Mononuclear cell (primary cell): ENCODE measurements around the gene ZNF334. TPM values are rescaled to one million over a fixed set of nuclear protein-coding genes. Genes with fewer than 3 reads are reported as not detected.

Experiments used
- H3K27me3 ChIP-seq: 2 replicates; pipeline ENCODE4 v1.6.0; 2011; ENCODE audit warnings: low read length, control low read depth; ENCODE audit not compliant: insufficient read depth
- H3K4me1 ChIP-seq: 2 replicates; pipeline ENCODE4 v1.5.1; 2011; ENCODE audit warnings: mild to moderate bottlenecking, low read length, control low read depth; ENCODE audit not compliant: insufficient read depth
- H3K4me3 ChIP-seq: 2 replicates; pipeline ENCODE4 v1.5.1; 2011; ENCODE audit warnings: mild to moderate bottlenecking, low read length, moderate library complexity
- H3K9me3 ChIP-seq: 2 replicates; pipeline ENCODE4 v1.5.1; 2011; ENCODE audit warnings: low read depth, mild to moderate bottlenecking, control low read depth, low read length
- total RNA-seq: library from RNA; depleted of rRNA; stranded (reverse); fragments of >200 nt; gene quantifications from one replicate; pipeline ENCODE4 v1.2.3, GENCODE V29; 2012

The ZNF334 gene
- total RNA-seq, 1 donor = 0.10 TPM

DNA sequence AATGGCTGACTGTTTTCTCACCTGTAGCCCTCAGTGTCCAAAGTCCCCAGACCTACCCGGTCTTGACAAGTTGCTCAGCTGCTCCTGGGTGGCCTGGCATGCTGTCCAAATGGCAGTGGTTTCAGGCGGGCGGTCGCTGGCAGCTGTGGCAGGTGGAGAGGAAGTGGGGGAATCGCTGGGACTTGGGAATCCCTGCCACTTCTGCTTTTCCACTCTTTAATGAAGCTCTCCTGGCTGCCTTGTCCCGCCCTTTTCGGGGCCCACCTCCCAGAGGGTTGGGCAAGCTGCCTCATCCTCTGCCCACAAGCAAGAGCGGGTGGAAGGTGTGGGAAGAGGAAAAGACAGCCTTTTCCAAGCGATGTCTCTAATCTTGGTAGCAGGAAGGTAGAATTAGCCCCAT lies 37.1 kb upstream of the ZNF334 start, which contains the start of gene OCSTAMP:
TSS of gene OCSTAMP (minus strand) at position 194 of the 400 bp plus-strand sequence. CDS start at position 100, 94 bp downstream.
- Histone ChIP-seq H3K27me3 (no peaks in the 10 kb centered on the region), H3K9me3 (no peaks in the 10 kb centered on the region), H3K4me1 (peaks cover 39% of the 10 kb centered on the region), H3K4me3 (no peak within 1 kb of the TSS)

DNA sequence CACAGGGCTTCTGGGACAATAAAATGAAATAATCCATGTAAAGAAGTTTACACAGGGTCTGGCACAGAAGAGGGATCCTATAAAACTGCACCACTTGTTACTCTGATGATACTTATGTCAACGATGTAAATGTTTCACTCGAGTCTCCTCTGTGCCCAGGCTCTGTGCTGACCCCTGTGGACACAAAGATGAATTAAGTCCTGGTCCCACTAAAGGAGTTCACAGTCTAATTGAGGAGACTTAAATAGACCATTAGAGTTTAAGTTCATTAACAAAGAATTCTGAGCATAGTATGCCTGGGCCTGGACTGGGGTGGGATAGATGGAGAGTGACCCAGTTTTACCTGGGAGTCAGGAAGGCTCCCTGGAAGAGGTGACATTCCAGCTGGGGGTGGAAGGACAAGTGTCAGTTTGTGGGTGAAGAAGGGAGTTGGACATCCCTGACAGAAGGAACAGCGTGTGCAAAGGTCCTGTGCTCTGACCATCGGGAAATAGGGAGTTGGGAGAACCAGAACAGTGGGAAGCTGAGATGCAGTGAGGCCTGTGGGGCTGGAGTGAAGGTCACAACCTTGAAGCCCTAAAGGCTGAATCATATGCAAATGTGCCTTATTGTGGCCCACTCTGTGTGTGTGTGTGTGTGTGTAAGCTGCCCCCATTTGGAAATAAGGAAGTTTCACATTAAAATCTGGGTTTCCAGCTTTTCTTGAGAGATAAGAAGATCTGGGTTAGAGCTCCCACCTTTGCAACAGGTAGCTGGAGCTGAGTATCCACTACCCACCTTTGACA lies 36.0 kb upstream of the ZNF334 start:
- Histone ChIP-seq H3K4me1 (peaks cover 48% of the 10 kb centered on the region), H3K27me3 (no peaks in the 10 kb centered on the region), H3K4me3 (no peak overlapping the region), H3K9me3 (no peaks in the 10 kb centered on the region)

DNA sequence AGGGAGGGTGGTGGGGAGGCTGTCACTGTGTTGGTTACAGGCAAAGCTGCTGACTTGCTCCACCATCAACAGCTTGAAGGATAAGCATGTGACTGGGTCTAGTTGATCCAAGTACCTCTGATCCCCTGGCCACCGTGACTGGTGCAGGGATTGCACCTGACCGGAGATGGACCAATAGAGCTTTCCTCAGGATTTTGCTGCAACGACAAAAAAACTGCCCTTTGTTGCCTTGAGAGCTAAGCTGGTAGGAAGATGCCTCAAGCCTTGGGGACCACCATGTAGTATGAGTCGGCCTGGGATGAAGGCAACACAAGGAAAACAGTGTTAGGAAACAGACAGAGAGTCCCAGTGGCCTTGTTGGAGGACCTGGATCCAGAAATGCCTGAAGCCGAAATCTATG lies 35.3 kb upstream of the ZNF334 start:
- Histone ChIP-seq H3K4me1 (peaks cover 48% of the 10 kb centered on the region), H3K27me3 (no peaks in the 10 kb centered on the region), H3K9me3 (no peaks in the 10 kb centered on the region), H3K4me3 (no peak overlapping the region)

DNA sequence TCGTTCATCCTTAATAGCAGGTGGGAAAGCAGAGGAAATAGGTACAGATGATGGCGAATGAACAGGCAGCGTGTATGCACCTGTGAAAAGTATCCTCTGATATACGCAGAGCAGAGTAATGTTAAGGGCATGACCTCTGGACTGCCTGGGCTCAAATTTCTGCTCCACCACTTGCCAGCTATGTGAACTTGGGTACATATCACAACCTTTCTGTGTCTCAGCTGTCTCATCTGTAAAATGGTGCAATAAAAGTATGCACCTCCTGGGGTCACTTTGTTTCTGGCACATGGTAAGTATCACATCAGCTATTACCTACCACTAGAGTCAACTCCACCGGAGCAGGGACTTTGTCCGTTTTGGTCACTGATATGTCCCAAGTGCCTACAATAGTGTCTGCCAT lies 34.6 kb upstream of the ZNF334 start:
- Histone ChIP-seq H3K4me3 (no peak overlapping the region), H3K27me3 (no peaks in the 10 kb centered on the region), H3K4me1 (peaks cover 43% of the 10 kb centered on the region), H3K9me3 (no peaks in the 10 kb centered on the region)

DNA sequence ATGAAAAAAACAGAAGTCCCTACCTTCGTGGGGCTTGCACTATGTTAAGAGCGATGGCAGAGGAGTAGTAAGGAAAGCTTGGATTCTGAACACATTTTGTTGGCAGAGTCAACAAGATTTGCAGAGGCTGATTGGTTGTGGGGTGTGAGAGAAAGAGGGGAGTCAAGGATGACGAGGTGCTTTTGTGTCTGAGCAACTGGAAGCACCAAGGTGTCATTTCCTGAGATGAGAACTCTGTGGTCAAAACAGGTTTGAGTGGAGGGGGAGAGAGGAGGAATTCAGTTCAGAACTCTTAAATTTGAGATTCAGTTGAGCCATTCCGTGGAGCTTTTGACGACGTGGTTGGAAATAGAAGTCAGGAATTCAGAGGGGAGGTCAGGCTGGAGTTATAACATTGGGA lies 33.6 kb upstream of the ZNF334 start:
- H3K4me3 ChIP-seq = no peak overlapping the region
- H3K9me3 ChIP-seq = no peaks in the 10 kb centered on the region
- peaks cover 3% of the 10 kb centered on the region for H3K27me3 ChIP-seq
- peaks cover 32% of the 10 kb centered on the region for H3K4me1 ChIP-seq

DNA sequence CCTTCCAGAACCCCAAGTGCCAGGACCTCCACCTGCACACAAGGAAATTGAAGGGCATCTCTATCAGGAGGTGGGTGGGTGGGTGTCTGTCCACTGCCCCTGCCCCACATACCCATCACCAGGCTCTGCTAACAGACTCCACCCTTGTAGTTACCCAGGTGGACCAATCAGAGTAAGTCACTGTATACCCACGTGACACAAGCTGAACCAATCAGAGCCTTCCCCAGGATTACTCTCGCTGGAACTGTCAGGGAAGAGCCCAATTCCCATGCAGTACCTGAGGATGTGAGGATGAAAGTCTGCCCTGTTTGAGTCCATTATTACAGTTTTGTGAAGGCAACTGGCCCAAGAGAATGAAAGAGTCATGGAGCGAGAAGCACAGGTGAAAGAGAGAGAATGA lies 32.9 kb upstream of the ZNF334 start:
- peaks cover 27% of the 10 kb centered on the region for H3K4me1 ChIP-seq
- no peak overlapping the region for H3K4me3 ChIP-seq
- no peaks in the 10 kb centered on the region for H3K9me3 ChIP-seq
- H3K27me3 ChIP-seq = peaks cover 3% of the 10 kb centered on the region

DNA sequence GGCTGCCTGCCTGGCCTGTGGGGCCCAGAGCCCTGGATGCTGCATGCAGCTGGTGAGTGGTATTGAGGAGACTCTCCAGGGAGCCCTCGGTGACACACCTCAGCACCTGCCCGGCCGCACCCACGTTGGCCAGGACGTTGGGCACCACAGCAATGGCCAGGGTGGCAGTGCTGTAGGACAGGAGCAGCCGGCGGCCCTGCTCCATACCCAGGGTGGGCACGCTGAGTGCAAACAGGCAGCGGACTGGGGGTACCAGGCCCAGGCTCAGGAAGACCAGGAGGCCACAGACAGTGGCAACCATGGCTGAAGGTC lies 32.4 kb upstream of the ZNF334 start:
- Histone ChIP-seq H3K4me1 (peaks cover 23% of the 10 kb centered on the region), H3K4me3 (no peak overlapping the region), H3K27me3 (peaks cover 6% of the 10 kb centered on the region), H3K9me3 (no peaks in the 10 kb centered on the region)

DNA sequence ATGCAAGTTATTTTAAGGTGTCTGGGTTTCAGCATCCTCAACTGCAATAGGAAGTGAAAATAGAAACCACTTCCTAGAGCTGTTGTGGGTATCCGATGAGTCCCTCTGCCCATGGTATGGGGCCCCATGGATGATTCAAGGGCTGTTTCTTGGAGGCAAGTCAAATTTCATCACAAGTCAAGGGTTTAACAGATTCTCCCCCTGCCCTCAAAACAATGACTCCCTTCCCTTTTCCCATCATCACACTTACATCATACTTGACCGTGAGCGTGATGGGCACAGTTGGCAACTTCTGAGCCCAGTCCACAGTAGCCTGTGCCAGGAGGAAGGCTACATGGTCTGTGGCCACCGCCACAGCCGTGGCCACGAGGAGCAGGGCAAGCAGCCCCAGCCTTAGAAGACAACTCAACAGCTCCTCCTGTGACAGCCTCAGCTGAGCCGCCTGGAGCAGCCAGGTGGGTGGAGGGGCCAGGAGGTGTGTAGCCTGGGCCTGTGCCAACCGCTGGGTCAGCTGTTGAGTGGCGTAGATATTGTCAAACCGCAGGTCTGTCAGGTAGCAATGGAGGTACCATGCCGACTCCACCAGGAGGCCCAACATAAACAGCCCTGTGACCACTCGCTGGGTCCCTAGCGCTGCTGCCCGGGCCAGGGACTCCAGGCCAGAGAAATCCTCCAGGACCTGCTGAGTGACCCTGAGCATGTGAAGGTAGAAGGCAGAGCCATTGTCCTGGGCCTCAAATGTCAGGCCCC lies 31.9 kb upstream of the ZNF334 start:
- H3K4me1 ChIP-seq = peaks cover 17% of the 10 kb centered on the region
- no peaks in the 10 kb centered on the region for H3K9me3 ChIP-seq
- H3K27me3 ChIP-seq = peaks cover 6% of the 10 kb centered on the region
- no peak overlapping the region for H3K4me3 ChIP-seq

DNA sequence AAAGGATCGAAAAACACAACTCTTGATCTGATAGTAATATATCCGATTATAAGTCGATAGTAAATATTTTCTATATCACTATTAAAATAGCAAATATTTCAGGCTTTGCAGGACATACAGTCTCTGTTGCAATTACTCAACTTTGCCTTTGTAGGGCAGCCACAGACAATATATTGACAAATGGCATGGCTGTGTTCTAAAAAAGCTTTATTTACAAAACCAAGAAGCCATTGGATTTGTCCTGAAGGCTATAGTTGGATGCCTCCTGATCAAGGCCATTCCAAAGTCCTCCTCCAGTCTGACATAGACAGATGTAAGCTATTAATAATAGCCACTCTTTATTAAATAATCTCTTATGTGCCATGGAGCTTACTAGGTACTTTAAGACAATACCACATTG lies 31.2 kb upstream of the ZNF334 start:
- Histone ChIP-seq H3K27me3 (peaks cover 8% of the 10 kb centered on the region), H3K9me3 (no peaks in the 10 kb centered on the region), H3K4me1 (peaks cover 15% of the 10 kb centered on the region), H3K4me3 (no peak overlapping the region)

DNA sequence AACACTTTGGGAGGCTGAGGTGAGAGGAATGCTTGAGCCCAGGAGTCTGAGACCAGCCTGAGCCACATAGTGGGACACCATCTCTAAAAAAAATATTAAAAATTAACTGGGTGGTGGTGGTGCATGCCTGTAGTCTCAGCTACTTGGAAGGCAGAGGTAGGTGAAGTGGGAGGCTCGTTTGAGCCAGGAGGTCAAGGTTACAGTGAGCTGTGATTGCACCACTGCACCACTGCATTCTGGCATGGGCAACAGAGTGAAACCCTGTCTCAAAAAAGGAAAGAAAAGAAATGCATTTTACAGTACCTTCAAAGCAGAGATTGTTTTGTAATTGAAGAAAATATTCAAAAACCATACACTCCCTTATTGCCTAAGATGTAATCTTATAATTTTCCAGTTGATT lies 30.6 kb upstream of the ZNF334 start:
- Histone ChIP-seq H3K9me3 (no peaks in the 10 kb centered on the region), H3K27me3 (peaks cover 11% of the 10 kb centered on the region), H3K4me3 (no peak overlapping the region), H3K4me1 (peaks cover 15% of the 10 kb centered on the region)

DNA sequence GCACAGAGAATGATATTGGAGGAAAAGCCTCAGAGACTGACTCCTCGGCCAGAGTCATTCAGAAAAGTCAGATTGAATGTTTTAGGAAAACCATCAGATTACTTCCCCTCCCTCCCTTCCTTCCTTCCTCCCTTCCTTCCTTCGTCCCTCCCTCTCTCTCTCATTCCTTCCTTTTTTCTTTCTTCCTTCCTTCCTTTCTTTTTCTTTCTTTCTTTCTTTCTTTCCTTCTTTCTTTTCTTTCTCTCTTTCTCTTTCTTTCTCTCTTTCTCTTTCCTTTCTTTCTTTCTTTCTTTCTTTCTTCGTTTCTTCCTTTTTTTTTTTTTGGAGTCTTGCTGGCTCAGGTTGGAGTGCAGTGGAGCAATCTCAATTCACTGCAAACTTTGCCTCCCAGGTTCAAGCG lies 29.7 kb upstream of the ZNF334 start:
- no peaks in the 10 kb centered on the region for H3K9me3 ChIP-seq
- peaks cover 17% of the 10 kb centered on the region for H3K27me3 ChIP-seq

DNA sequence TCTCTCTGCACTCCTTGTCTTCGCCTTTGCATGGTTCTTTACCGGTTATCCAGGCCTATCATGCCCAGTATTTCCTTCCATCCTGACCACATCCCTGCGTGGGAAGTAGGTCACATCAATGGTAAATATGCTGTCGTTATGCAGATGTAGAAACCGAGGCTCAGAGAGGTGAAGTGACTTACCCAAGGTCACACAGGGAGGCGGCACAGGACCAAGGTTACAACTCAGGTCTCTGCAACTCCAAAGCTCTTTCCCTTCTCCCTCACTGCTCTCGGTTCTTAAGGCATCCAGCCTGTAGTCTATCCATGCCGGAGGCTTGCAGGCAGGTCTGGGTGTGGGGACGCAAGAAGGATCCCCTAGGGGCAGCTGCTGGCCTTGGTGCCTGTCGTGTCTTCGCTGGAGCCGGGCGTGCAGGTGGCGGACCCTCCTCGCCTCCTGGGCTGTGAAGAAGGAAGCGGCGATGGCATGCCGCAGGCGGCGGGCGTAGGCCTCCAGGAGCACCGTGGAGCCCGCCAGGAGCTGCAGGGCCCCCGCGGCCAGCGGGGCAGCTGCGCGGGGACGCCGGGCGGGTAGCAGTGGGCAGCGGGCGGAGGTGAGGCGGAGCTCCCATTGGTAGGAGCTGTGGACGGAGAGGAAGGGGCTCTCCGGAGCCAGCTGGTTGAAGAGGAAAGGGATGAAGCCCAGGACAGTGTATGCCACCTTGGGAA lies 28.0 kb upstream of the ZNF334 start:
- H3K9me3 ChIP-seq = no peaks in the 10 kb centered on the region
- H3K4me3 ChIP-seq = no peak overlapping the region
- peaks cover 15% of the 10 kb centered on the region for H3K4me1 ChIP-seq
- peaks cover 17% of the 10 kb centered on the region for H3K27me3 ChIP-seq

More for the DNA sequence above, 29.7 kb upstream of the ZNF334 start:
- H3K4me1 ChIP-seq = peaks cover 15% of the 10 kb centered on the region
- H3K4me3 ChIP-seq = no peak overlapping the region

DNA sequence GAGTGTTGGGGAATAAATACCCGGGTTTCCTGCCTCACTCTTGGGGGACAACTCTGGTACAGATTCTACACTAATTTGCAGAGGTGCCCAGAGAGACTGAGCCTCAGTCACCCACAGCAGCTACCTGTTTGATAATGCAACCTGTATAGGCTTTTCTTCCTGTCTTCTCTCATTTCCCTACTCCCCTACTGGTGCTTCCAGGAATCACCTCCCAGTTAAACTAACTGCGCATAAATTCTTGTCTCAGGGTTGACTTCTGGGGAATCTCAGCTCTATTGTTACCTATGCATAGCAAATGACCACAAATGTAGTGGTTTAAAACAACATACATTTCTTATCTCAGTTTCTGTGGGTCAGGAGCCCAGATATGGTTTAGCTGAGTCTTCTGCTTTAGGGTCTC lies 25.8 kb upstream of the ZNF334 start:
- Histone ChIP-seq H3K9me3 (no peaks in the 10 kb centered on the region), H3K4me3 (no peak overlapping the region), H3K4me1 (no peaks in the 10 kb centered on the region), H3K27me3 (peaks cover 17% of the 10 kb centered on the region)

DNA sequence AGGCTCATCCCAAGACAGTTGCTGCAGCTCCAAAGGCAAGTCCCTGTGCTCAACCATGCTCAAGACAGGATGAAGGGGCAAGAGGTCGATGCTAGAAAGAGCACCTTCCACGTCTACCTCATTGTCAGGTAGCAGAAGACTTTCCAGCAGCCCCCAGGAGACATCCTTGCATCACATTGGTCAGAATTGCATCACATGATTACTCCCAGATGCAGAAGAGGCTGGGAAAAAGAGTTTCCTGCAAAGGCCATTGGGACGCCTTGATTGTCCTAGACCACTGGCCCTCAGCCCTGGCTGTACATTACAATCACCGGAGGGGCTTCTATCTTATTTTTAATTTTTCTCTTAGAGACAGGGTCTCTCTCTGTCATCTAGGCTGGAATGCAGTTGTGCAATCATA lies 17.3 kb upstream of the ZNF334 start:
- H3K27me3 ChIP-seq = peaks cover 1% of the 10 kb centered on the region
- no peak overlapping the region for H3K4me3 ChIP-seq
- H3K9me3 ChIP-seq = no peaks in the 10 kb centered on the region
- H3K4me1 ChIP-seq = no peaks in the 10 kb centered on the region

DNA sequence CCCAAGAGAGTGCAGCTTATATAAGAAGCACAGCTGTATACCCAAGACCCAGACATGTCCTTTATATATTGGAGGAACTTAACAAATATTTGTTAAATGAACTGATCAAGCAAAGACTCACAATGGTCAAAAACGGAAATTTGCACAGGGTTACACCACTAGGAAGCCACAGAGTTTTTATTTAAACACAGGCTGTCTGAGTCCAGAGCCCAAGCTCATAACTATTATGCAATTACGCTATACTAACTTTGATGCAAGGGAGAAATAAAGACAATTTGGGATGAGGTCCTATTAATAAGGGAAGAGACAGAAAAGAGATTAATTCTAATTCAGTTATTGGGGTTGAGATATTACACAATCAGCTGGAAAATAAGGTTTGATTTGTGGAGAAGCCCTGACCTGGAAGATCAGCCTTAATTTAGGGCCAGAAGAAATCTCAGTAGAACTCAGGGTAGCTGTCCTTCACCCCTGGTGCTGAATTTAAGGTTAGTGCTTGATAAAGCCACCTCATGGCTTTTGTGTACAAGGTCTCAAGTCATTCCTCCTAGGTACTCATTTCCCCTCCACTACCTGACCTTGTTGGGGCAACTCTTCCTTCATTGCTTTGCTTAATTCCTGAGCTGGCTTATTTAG lies 10.5 kb upstream of the ZNF334 start:
- Histone ChIP-seq H3K4me1 (no peaks in the 10 kb centered on the region), H3K27me3 (peaks cover 5% of the 10 kb centered on the region), H3K4me3 (no peak overlapping the region), H3K9me3 (no peaks in the 10 kb centered on the region)
